T-helper 1 cell (primary cell): ENCODE data around the gene EGFLAM.

Experiments
- DNase-seq, 5 donors: peaks; one replicate each; pipeline ENCODE4 v3.0.0-alpha.2; 2012 to 2020

EGFLAM gene

DNA sequence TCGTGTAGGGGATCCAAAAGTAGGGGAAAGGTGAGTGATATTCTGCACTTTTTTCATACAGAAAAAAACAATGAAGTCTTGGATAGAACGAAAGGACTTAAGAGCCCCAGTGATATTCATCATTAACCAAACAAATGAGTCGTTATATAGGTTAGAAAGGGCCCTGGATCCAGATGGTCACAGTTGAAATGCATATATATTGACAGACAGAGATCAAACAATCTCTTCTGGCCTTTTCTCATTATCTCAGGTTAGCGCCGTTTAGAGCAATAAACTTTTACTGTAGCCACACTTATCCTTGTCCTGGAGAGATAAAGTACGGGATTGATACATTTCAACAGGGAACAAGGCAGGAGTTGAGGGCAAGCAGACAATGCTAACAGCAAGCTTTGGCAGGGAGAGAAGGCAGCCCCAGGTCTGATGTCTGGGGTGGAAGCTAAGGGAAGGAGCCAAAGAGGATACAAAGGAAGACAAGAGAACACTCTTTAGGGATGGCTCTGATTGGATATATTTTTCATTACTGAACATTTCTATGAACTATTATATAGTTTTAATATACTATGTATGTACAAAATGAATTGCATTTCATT lies 221.1 kb downstream of the EGFLAM start:
- DNase-seq: no peak

DNA sequence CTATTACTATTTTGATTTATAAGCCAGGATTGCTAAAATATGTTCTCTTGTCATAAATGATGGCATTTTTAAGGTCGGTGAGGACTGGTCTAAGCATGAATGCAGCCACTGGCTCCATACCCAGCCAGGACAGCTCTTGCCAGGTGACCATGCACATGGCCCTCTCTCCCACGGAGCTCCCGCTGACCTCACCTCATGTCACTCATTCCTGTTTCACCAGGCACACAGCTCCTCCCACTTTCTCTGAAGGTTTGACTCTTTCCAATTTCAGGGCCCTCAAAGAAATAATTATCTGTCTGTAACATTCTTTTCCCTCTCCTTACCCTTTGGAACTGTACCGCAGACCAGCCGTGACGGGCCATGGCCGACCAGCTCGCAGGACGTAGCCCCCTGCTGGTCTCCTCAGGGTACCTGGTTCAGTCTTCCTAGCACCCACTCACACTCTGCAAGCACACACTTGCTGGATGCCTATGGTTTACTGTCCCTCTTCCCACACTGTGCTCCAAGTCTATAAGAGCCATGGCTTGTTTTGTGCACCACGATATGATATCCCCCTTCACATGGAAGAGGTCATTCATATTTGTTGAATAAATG lies 225.5 kb downstream of the EGFLAM start:
- DNase-seq: no peak

DNA sequence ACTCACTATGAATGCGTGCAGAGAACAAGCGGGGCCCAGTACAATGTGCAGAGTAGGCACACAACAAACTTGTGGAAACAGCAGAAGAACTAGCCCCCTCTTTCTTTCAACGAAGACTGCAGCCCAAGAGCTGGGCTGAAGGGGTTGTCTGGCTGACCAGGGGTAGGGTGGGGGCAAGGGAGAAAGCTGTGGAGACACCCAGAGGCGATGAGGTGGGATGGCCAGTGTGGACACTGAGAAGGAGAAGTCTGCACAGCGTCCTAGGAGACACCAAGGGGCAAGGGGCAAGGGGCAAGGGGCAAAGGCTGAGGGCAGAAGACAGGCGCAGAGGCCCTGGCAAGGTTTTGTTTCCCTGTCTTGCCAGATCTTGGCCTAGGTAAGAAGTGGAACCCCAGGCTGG lies 235.8 kb downstream of the EGFLAM start:
- no peak for DNase-seq

DNA sequence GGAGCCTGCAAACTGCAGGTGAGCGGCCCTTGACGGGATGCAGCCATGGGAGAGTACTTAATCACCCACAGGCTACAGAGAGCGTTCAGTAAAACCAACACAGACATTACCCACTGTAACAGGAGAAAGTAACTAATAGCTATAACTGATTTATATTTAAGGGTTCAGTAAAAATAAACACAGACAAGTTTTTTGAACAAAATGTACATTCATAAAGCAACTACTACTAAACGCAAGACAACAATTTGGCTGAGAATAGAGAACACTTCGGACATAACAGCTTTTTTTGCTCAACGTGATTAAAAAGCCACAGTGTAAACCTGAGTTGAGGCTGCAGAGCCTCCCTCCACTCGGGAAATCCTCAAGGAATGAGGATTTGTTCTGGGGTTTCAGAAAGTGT lies 236.4 kb downstream of the EGFLAM start:
- no peak for DNase-seq

DNA sequence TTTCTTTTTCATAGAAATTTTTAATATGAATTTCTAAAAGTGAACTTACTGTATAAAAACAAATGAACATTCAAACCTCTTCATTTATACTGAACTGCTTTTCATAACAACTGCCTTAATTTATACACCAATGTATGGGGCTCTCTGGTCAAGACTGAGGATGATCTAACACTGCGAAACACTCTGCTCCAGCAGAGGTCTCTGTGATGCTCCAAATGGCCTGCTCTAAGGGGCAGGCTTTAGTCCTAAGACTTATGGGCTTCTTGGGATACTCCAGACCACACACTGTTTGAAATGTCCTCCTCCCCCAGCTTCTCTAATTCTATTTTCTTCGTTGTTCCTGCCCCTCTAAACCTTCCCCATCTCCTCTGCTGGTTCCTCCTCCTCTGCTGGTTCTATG lies 239.6 kb downstream of the EGFLAM start:
- DNase-seq: no peak

DNA sequence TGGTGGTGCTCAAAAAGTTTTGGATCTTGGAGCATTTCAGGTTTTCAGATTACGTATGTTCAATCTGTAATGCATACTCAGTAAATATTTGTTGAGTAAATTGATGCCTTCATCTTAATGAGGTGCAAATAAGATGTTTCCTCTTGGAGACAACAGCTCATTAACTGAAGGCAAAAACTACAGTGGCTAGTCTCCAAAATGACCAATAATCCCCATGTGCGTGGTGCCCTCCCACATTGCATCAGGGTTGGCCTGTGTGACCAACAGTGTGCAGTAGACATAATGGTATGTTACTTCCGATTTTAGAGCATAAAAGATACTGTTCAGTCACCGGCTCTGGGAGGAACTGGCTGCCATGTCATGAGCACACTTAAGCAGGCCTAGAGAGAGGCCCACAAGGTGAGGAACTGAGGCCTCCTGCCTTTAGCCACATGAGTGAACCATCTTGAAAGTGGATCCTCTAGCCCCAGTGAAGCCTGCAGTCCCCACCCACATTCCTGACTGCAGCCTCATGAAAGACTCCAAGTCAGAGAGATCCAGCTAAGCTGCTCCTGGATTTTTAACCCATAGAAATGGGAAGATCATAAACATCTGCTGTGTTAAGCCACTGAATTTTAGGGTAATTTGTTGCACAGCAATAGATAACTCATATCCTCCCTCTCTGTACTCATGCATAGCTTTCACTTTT lies 242.4 kb downstream of the EGFLAM start:
- no peak for DNase-seq

DNA sequence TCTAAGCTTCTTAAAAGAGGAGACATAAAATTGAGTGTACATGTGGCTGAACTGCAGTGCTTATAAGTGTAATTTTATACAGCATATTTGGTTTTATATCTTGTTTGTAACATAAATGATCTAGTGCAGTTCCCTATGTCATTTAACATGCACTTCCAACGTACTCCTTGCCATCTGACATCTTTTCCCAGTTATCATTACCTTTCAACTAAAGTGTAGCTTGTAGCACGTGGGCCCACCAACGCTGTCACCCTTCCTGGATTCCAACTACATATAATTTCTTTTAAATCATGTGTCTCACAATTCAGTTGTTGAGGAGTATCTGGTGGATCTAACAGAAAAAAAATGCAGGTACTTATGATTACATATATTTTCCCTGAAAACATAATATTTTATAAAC lies 247.9 kb downstream of the EGFLAM start:
- DNase-seq: no peak

DNA sequence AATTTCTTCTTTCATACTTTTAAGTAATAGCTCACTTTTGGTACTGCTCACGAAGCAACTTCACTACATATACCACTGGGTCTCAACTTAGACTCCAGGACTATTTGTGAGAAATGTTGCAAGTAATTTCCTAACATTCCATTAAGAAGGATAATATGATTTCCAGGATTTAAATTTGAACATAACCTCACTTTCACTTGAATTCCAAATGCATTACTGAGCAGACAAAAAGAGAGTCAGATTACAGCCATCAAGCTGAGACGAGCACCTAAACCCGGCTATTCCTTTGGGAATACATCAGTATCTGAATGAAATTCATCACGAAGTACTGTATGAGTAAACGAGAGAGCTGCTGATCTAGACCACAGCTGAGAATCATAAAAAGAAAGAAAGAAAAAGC lies 250.8 kb downstream of the EGFLAM start:
- DNase-seq: no peak
